Fibroblast of villous mesenchyme (primary cell): ENCODE measurements around the gene CYLC1. TPM values are rescaled to one million over a fixed set of nuclear protein-coding genes. Genes with fewer than 3 reads are reported as not detected.

Experiments
- DNase-seq: peaks from one replicate; pipeline ENCODE4 v3.0.0-alpha.2; 2010; ENCODE audit warnings: low read depth
- H3K4me3 ChIP-seq: 2 replicates; pipeline ENCODE4 v1.5.1; 2011; ENCODE audit warnings: low read depth, mild to moderate bottlenecking, low read length
- CTCF ChIP-seq: IDR thresholded peaks from 2 replicates; pipeline ENCODE4 v1.5.1; 2012; ENCODE audit warnings: low read depth, mild to moderate bottlenecking, low read length; ENCODE audit not compliant: insufficient read depth
- total RNA-seq: library from RNA; depleted of rRNA; stranded (reverse); fragments of >200 nt; gene quantifications from 2 replicates; pipeline ENCODE4 v1.2.3, GENCODE V29; 2012

Gene CYLC1
- total RNA-seq, 1 donor = not detected

- DNase-seq = no peak
- no peak for TF ChIP-seq CTCF
- no peak overlapping the region for H3K4me3 ChIP-seq
Measured at GRCh38 chrX:83906921-83907320, 46.0 kb downstream of the CYLC1 start.

GRCh38 chrX:83916525-83916924, 55.6 kb downstream of the CYLC1 start:
- peak; percentile 27 for TF ChIP-seq CTCF
- DNase-seq = no peak
- no peak overlapping the region for H3K4me3 ChIP-seq

GRCh38 chrX:83934220-83934619, 73.3 kb downstream of the CYLC1 start:
- TF ChIP-seq CTCF = no peak
- no peak for DNase-seq
- no peak overlapping the region for H3K4me3 ChIP-seq
